Effector CD8-positive, alpha-beta T cell (primary cell): ENCODE measurements around the gene ZFP57.
"Not testable (repeated sequence)": the region's sequence is repeated elsewhere in the genome, so short reads cannot be mapped to it uniquely, and the experiment has no call there.

Experiments used
- DNase-seq: peaks from one replicate; lab custom pipeline; 2025; lab: John Stamatoyannopoulos, UW

ZFP57 gene

DNA sequence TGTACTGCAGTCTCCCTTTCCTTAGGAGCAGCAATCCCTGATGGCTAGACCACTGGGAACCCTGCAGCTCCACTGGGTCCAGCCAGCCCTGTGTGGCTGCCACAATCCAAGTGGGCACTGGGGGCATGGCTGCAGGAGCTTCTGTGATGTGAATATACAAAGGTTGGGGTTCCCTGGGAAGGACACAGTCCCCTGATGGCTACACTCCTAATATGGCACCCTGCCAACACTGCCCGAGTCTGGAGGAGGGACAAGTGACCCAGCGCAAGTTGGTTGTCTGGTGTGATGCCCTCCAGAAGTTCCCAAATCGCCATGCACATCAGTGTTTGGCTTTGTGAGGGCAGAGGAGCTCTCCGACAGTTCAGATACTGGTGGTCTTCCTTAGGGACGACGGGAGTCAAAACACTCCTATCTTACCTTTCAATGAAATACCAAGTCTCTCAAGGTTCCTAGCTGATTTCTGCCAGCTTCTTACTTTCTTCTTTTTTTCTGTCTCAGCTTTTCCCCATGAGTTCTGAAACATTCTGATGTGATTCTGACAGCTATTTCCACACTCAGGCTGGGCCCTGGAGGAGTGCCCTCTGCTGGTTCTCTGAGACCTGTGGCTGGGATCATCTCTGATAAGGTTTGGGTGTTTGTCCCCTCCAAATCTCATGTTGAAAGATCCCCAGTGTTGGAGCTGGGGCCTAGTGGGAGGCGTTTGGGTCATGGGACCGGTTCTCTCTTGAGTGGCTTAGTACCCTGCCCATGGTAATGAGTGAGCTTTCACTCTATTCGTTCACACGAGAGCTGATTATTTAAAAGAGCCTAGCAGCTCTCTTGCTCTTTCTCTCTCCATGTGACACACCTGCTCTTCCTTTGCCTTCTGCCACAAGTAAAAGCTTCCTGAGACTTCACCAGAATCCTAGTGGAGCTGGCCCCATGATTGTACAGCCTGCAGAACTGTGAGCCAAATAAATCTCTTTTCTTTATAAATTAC, 15.5 kb upstream of the ZFP57 start:
- DNase-seq, result no peak

- DNase-seq, result no peak
Measured at GRCh38 chr6:29694637-29695036, 13.7 kb upstream of the ZFP57 start.

DNA sequence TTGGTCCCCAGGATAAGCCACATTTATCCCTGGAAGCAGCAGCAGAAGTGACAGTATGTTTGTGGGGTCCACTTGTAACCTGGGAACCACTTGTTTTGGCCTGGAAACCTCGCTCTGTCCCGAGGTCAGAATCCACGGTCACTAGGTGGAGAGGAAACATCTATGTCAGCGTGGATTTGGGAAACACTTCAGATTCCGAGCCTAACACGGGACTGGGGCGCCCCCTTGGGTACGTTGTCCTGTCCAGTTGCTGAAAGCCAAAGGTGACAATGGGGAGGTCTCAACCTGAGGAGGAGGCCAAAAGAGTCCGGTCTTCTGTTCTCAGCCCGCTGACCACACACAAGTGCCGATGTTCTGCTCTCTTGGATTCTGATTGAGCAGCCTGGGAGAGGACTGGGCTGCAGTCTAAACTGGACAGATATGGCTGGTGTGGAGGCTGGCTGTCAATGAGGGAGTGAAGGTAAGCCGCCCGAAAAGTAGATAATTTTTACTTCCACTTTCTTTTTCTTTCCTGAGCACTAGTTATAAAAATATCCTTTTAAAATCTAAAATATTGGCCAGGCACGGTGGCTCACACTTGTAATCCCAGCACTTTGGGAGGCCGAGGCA, 4.9 kb upstream of the ZFP57 start:
- no peak for DNase-seq

DNA sequence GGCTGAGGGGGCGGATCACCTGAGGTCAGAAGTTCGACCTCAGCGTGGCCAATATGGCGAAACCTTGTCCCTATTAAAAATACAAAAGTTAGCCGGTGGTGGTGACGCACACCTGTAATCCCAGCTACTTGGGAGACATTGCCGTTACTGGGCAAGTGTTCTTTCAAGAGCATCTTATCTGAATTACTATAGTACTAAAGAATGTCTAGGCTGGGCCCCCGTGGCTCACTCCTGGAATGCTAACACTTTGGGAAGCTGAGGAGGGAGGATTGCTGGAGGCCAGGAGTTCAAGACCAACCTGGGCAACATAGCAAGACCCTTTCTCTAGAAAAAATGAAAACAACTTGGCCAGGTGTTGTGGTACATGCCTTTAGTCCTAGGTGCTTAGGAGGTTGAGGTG, 859 bp upstream of the ZFP57 start:
- no peak for DNase-seq

DNA sequence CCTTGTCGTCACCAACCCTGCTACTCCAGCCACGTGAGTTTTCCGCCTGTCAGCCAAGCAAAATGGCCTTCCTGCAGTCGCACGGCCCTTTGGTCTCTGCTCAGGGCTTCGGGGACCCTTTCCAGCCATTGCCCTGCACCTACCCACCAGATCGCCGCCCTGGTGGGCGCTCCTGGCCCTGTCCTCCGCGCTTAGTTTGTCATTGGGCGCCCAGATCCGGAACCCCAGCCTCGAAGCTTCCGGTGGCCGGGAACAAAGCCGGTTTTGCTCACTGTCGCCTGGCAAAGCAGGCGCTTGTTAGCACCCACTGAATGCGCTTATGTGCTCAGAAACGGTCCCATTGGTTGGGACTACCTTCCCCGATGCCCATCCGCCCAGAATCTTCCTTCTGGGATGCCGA, 536 bp downstream of the ZFP57 start:
- DNase-seq, result no peak

- DNase-seq, result no peak
Measured at GRCh38 chr6:29679962-29680361, 990 bp downstream of the ZFP57 start.

GRCh38 chr6:29678114-29678513, 2.8 kb downstream of the ZFP57 start:
- DNase-seq, result no peak

DNA sequence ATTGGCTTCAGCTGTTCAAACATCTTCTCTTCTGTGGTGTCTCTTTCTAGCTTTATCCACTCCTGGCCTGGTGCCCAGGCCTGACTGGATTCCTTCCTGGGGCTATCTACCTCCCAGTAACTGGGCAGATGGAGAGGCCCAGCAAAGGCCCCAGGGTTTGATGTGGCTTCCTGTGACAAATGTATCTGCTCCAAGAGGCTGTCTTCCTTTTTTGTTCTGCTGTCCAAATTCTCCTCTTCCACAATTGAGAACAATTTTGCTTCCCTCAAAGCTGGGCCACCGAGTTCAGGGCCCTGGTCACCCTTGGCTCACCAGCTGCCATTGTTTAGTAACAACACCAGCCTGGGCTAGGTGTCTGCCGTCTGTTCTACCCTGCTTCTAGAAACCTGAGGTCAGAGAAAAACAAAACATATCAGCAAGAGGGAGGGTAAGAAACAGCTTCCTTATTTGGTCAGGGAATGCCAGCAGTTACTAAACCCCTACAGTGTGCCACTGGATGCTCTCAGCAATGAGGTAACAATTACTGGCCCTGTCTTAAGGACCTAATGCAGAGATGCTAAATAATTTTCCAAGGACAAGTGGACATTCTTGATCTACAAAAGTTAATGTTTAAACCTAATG, 3.9 kb downstream of the ZFP57 start:
- no peak for DNase-seq

GRCh38 chr6:29675561-29675960, 5.4 kb downstream of the ZFP57 start:
- DNase-seq, result no peak

DNA sequence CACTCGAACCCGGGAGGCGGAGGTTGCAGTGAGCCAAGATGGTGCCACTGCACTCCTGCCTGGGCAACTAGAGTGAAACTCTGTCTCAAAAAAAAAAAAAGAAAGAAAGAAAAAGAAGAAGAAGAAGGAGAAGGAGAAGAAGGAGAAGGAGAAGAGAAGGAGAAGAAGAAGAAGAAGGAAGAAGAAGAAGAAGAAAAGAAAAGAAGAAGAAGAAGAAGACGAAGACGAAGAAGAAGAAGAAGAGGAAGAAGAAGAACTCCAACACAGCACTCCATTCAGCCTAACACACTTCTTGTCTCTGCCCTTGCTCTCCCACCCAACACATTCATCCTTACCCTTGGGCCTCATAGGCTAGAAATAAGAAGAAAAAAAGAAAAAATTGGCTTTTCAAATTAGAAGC, 6.9 kb downstream of the ZFP57 start:
- DNase-seq, result no peak

DNA sequence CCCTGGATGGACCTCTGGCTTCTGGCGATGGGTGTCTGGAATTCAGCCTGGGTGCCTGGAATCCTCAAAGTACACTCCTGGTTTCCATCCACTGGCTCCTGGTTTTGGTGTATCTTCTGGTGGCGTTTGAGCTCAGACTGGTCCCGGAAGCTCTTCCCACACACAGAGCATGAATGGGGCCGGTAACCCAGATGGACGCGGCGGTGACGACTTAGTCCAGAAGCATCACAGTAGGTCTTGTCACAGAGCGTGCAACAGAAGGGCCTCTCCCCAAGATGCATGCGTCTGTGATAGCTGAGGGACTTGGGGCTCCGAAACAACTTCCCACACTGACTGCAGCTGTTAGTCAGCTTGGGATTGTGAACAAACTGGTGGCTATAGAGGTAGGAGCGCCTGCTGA, 7.8 kb downstream of the ZFP57 start:
- no peak for DNase-seq

DNA sequence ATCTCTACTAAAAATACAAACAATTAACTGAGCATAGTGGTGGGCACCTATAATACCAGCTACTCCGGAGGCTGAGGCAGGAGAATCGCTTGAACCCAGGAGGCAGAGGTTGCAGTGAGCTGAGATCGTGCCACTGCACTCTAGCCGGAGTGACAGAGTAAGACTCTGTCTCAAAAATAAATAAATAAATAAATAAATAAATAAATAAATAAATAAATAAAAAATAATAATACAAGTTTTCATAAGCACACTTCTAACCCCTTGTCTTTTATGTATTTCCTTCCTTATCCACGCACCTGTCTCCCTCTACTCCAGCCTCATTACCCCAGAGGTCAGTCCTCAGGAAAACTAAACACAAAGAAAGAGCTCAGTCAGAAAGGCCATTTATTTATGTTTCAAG, 8.8 kb downstream of the ZFP57 start:
- not testable (repeated sequence) for DNase-seq

DNA sequence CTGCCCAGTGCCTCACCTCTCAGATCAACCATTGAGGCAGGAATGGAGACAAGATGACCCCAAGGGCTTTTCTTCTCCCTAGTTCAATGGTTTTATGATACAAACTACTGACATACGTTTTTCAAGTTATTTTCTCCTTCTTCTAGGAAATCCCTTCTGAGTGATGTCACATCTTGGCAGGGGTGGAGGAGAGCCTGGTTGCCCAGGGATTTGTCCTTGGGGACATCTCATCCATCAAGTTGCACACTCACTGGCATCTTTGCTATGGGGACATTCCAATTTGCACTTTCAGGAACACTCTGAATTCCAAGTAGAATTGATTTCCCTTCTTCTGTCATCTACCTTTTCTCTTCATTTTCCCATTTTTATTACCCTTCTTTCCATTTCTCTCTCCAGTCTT, 9.9 kb downstream of the ZFP57 start:
- DNase-seq, result no peak

DNA sequence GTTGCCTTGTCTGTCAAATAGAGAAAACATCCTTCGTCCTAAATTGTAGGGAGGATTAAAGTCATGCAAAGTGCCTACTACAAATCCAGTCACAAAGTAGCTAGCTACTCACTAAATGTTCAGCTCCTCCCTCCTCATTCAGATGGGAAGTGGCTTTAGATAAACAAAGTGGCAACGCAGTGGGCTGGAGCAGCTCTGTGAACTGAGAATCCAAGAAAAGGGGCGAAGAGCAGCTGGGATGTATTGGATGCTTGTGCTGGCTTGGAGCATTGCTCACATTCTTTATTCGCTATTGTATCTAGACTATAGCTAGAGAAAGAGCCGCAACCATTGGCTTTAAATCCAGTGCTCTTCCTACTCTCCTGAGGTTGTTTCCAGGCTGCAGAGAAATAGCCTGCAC, 13.8 kb downstream of the ZFP57 start:
- no peak for DNase-seq

- DNase-seq, result no peak
Measured at GRCh38 chr6:29666826-29667130, 14.2 kb downstream of the ZFP57 start.

DNA sequence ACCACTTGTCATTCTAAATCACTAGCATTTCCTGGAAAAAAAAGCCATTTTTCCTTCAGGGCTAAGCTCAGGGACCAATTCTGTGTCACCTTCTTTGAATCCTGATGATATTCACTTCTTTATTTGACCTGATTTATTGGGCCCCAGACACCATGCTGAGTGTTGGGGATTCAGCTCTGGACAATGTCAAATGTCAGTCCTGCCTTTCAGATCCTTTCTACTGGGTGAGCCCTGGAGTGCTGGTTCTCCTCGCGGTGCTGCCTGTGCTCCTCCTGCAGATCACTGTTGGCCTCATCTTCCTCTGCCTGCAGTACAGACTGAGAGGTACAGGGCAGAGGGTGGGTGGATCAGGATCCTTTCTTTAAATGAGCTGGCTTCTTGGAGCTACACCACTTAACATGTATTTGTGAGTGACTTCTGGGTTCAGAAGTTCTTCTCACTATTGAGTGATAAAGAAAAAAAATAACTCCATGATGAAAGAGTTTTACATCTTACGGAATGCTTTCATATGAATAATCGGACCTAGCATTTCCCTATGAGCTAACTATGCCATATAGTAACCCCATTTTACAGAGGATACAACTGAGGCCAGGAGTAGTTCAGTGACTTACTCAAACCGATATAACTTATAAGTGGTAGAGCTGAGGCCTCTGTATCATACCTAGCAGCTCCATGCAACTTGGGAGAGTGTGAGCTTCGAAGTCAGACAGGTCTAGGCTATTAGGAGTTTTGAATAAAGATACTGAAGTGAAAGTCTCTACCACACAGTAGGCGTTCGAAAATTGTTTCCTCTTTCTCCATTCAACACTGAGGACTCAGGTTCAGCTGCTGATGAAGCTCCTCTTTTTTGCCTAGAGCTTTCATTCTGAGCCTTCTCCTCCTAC, 14.8 kb downstream of the ZFP57 start:
- DNase-seq, result no peak

DNA sequence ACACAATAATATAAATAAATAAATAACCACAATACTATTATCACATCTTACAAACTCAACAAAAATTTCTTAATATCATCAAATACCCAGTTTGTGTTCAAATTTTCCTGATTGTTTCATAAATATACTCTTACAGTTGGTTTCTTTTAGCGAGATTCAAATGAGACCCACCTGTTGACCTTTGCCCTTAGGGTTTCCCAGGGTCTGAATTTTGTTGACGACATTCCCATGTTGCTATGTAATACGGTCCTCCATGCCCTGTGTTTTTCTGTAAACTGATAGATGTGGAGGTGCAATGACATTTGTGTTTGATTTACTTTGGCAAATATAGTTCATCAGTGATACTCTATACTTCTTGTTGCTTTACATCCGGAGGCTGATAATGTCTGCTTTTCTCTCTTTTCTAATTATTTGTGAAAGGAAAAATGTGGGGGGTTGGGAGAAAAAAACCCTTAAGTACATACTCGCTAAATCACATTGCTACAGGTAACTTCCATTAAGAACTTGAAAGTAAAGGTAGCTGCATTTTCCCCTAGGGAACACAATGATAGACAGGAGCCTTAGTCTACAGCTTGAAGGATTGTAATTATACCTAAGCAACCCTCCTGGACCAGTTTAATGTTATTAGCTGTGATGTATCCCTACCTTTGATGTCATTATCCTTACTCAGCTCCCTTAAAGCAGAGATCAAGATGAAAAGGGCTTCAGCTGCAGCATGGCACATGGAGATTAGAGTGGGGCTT, 17.5 kb downstream of the ZFP57 start:
- DNase-seq, result no peak

GRCh38 chr6:29661502-29662141, 19.3 kb downstream of the ZFP57 start:
- DNase-seq, result not testable (repeated sequence)

DNA sequence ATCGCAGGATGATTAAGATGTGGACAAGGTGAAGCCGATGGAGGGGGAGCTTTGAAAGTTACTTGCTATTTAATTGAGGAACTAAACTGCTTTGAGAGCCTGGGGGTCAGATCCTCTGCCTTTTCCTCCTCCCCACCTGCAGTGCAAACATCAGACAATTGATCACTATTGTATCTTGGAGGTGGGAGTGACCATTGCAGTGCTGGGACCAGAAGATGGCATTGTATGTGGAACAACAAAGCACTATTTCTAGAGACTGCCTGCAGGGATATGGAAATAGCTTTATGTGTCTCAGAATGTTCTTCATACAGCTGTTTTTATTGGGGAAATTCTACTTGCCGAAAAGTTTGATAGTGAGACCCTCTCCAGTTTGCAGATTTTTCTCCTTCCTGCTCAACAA, 19.9 kb downstream of the ZFP57 start:
- no peak for DNase-seq

GRCh38 chr6:29656798-29657197, 24.2 kb downstream of the ZFP57 start, which contains the start of gene MOG:
TSS of gene MOG (plus strand) at chr6:29657092. CDS start at chr6:29657210, 118 bp downstream.
- no peak for DNase-seq

GRCh38 chr6:29656157-29656556, 24.8 kb downstream of the ZFP57 start:
- DNase-seq, result no peak
